Uterus (tissue), 4 donors: ENCODE results near the gene FNDC11. TPM values are rescaled to one million over a fixed set of nuclear protein-coding genes. Genes with fewer than 3 reads are reported as not detected.
"Not testable (repeated sequence)": the region's sequence is repeated elsewhere in the genome, so short reads cannot be mapped to it uniquely, and the experiment has no call there.

Experiments used
- DNase-seq, 2 donors: peaks; one replicate each; pipeline ENCODE4 v3.0.0-alpha.2; 2019 to 2020
- H3K27ac ChIP-seq, 2 donors: fragments of 200-600 bp; sonication (generic); 1 replicate in 1 of 2; 2 replicates in 1 of 2; pipeline ENCODE4 v1.5.1; 2016 to 2018
- H3K27me3 ChIP-seq, 2 donors: fragments of 200-600 bp; sonication (generic); one replicate each; pipeline ENCODE4 v1.5.1; 2018 to 2019; ENCODE audit warnings: control low read depth in 1 of 2
- H3K36me3 ChIP-seq, 2 donors: fragments of 200-600 bp; sonication (generic); one replicate each; pipeline ENCODE4 v1.5.1; 2019; ENCODE audit warnings: control low read depth in 1 of 2
- H3K4me1 ChIP-seq, 2 donors: fragments of 200-600 bp; sonication (generic); one replicate each; pipeline ENCODE4 v1.5.1; 2018 to 2019; ENCODE audit warnings: control low read depth in 1 of 2
- H3K4me3 ChIP-seq, 2 donors: fragments of 200-600 bp; sonication (generic); 1 replicate in 1 of 2; 2 replicates in 1 of 2; pipeline ENCODE4 v1.5.1; 2018 to 2019; ENCODE audit warnings: mild to moderate bottlenecking in 1 of 2
- H3K9me3 ChIP-seq, 2 donors: fragments of 200-600 bp; sonication (generic); one replicate each; pipeline ENCODE4 v1.5.1; 2019; ENCODE audit warnings: control low read depth in 1 of 2
- POLR2A ChIP-seq, 2 donors: fragments of 450-650 bp; IDR thresholded peaks; one replicate each; pipeline ENCODE4 v1.6.1; 2016; ENCODE audit warnings: antibody characterized with exemption in 2 of 2, mild to moderate bottlenecking in 1 of 2, moderate library complexity in 1 of 2
- intact Hi-C: fragments of 100-400 bp; cut with DNase I; formaldehyde crosslinking; loops from one replicate; pipeline ENCODE4 v1.15.1; 2023; ENCODE audit warnings: low total_unique reads
- total RNA-seq, 4 donors: library from RNA; depleted of rRNA in 3 of 4; stranded (reverse); fragments of >200 nt in 3 of 4; gene quantifications; one replicate each; pipeline versions ENCODE4 v1.1.0 to v1.2.4, GENCODE V29; 2014 to 2023
- TF ChIP-seq, protein P1 (sequence below), 4 experiments: fragments of 200-600 bp in 2 of 4; fragments of 450-650 bp in 2 of 4; sonication (generic) in 2 of 4; IDR thresholded peaks; one replicate each; pipeline ENCODE4 v1.5.1; 2016 to 2019; ENCODE audit warnings: antibody characterized with exemption in 4 of 4, mild to moderate bottlenecking in 2 of 4, moderate library complexity in 1 of 4
- donor health status: DM: yes; HTN: yes; CAD: no.

Gene FNDC11
- total RNA-seq, 4 donors from 2014 or later, result 0.34 to 0.69 TPM; not detected in 2

DNA sequence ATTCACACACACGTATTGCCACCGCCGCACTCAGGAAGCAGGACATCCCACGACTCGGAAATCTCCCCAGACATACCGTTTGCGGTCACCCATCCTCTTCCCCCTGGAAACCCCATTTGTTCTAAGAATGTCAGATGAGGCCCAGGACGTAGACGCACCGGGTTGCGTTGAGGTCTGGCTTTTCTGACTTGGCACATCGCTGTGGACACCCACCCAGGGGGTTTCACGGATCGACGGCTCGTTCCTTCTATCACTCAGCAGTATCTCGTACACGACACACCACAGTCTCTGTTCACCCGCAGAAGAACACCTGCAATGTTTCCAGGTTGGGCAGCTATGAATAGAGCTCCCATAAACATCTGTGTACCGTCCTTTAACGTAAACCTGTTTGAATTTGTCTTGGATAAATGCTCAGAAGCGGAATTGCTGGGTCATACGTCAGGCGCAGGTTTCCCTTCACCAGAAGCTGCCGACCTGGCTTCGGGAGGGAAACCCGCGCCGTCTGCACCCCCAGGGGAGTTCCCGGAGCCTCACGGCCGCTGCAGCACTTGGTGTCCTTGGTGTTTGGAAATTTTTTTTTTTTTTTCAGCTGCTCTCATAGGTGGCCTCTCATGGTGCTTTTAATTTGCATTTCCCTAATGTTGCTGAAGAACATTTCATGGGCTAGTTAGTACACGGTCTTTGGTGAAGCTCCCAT is 45.7 kb upstream of the FNDC11 start:
- no peak for TF ChIP-seq POLR2A (IDR thresholded peaks at IDR 0.05)
- TF ChIP-seq, protein P1, sequence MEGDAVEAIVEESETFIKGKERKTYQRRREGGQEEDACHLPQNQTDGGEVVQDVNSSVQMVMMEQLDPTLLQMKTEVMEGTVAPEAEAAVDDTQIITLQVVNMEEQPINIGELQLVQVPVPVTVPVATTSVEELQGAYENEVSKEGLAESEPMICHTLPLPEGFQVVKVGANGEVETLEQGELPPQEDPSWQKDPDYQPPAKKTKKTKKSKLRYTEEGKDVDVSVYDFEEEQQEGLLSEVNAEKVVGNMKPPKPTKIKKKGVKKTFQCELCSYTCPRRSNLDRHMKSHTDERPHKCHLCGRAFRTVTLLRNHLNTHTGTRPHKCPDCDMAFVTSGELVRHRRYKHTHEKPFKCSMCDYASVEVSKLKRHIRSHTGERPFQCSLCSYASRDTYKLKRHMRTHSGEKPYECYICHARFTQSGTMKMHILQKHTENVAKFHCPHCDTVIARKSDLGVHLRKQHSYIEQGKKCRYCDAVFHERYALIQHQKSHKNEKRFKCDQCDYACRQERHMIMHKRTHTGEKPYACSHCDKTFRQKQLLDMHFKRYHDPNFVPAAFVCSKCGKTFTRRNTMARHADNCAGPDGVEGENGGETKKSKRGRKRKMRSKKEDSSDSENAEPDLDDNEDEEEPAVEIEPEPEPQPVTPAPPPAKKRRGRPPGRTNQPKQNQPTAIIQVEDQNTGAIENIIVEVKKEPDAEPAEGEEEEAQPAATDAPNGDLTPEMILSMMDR (IDR thresholded peaks at IDR 0.05), result no peak
- no peaks in the 10 kb centered on the region for H3K36me3 ChIP-seq
- peaks cover 0 to 4% of the 10 kb centered on the region in 2 donors for H3K9me3 ChIP-seq
- H3K27ac ChIP-seq, result no peak overlapping the region
- intact Hi-C loops, result no loop called here
- H3K4me3 ChIP-seq, result no peak overlapping the region
- H3K27me3 ChIP-seq, result peaks cover 0 to 11% of the 10 kb centered on the region in 2 donors
- DNase-seq, result no peak
- H3K4me1 ChIP-seq, result no peaks in the 10 kb centered on the region

DNA sequence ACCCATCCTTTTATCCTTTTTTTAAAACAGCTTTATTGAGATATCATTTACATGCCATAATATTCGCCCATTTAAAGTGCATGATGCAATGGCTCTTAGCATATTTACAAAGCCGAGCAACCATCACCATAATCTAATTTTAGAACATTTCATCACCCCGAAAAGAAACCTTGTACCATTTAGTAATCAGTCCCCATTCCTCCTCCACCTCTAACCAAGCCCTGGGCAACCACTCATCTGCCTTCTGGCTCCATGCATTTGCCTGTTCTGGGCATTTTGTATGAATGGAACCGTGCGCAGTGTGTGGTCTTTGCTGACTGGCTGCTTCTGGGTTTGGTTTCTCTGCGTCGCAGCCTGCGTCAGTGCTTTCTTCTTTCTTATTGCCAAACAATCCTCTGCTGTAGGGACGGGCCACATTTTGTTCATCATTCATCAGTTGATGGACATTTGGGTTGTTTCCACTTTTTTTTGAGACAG is 44.8 kb upstream of the FNDC11 start:
- Histone ChIP-seq H3K27ac (no peak overlapping the region), H3K9me3 (peaks cover 0 to 4% of the 10 kb centered on the region in 2 donors), H3K27me3 (peaks cover 0 to 11% of the 10 kb centered on the region in 2 donors), H3K4me3 (no peak overlapping the region), H3K36me3 (no peaks in the 10 kb centered on the region), H3K4me1 (no peaks in the 10 kb centered on the region)
- DNase-seq, result no peak
- intact Hi-C loops, result no loop called here
- TF ChIP-seq, protein P1 (IDR thresholded peaks at IDR 0.05), result no peak
- no peak for TF ChIP-seq POLR2A (IDR thresholded peaks at IDR 0.05)

DNA sequence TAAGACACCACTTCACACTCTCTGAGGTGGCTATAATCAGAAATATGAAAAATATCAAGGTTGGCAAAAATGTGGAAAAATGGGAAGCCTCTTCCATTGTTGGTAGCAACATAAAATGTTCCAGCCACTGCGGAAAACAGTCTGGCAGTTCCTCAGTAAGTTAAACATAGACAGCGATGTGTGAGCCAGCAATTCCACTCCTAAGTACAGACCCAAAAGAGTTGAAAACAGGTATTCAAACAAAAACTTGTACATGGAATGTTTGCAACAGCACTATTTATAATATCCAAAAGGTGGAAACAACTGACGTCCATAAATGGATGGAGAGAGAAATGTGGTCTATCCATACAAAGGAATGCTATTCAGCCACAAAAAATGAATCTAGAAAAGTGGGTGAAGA is 40.8 kb upstream of the FNDC11 start:
- TF ChIP-seq, protein P1 (IDR thresholded peaks at IDR 0.05), result no peak
- no peak for TF ChIP-seq POLR2A (IDR thresholded peaks at IDR 0.05)
- DNase-seq, result no peak
- Histone ChIP-seq H3K27me3 (peaks cover 0 to 3% of the 10 kb centered on the region in 2 donors), H3K4me1 (no peaks in the 10 kb centered on the region), H3K4me3 (no peak overlapping the region), H3K36me3 (no peaks in the 10 kb centered on the region), H3K27ac (no peak overlapping the region), H3K9me3 (no peaks in the 10 kb centered on the region)
- intact Hi-C loops, result no loop called here

DNA sequence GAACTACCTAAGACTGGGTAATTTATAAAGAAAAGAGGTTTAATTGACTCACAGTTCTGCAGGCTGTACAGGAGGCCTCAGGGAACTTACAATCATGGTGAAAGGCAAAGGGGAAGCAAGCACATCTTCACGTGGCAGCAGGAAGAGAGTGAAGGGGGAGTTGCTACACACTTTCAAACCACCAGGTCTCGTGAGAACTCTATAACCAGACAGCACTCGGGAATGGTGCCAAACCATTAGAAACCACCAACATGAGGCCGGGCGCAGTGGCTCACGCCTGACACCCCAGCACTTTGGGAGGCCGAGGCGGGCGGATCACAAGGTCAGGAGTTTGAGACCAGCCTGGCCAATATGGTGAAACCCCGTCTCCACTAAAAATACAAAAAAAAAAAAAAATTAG is 39.4 kb upstream of the FNDC11 start:
- H3K9me3 ChIP-seq, H3K27ac ChIP-seq, H3K36me3 ChIP-seq, DNase-seq, H3K27me3 ChIP-seq, H3K4me3 ChIP-seq, intact Hi-C loops, H3K4me1 ChIP-seq: not testable (repeated sequence)

DNA sequence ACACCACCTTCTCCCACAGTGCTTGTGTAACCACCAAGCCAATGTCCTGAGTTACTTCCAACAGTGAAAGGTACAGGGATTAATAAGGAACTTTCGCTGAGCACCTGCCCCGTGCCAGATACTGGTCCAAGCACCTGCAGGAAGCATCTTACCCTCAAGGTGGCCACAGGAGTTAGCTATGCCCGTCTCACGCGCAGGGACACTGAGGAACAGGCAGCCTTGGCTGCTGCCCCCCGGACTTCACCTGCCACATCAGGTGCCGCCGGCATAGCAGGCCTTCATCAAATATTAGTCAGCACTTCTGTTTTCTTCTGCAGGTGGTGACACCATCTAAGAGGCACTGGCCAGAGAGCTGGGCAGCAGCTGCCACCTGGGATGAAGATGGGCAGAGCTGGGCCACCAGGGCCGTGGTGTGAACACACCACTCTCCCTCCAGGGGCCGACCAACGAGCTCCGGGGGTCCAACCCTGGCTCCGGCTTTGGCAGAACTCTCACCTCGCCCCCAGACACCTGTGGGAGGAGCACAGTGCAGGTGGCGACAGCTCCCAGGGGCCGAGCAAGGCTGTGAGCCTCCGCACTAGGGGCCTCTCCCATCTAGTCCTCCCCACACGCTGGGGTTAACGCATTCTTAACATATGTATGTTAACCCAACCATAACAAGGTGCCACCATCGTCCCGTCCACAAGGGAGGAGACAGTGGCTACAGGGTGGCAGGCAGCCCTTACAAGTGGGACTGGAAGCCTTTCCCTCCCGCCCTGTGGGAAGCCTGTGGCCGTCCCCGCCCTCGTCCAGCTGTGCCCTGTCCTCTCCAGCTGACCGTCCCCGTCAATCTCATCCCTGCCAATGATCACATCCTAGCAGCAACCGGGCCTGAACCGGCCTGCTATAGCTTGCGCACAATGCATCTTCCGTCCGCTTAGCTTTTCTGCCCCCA is 36.3 kb upstream of the FNDC11 start:
- H3K4me3 ChIP-seq, result no peak overlapping the region
- H3K4me1 ChIP-seq, result peaks cover 0 to 24% of the 10 kb centered on the region in 2 donors
- DNase-seq, result no peak
- no peaks in the 10 kb centered on the region for H3K27me3 ChIP-seq
- intact Hi-C loops, result no loop called here
- TF ChIP-seq, protein P1 (IDR thresholded peaks at IDR 0.05), result no peak
- TF ChIP-seq POLR2A (IDR thresholded peaks at IDR 0.05), result no peak
- H3K36me3 ChIP-seq, result no peaks in the 10 kb centered on the region
- H3K27ac ChIP-seq, result no peak overlapping the region
- no peaks in the 10 kb centered on the region for H3K9me3 ChIP-seq
